Neural cell (in vitro differentiated cells): Measurements from ENCODE around the gene PHLDB2. TPM values are rescaled to one million over a fixed set of nuclear protein-coding genes. Genes with fewer than 3 reads are reported as not detected.

Experiments
- H2AFZ ChIP-seq: fragments of 200-600, 300-800 bp; sonication (generic), shearing (Covaris generic); 2 replicates; pipeline ENCODE4 v1.6.0; 2014; ENCODE audit warnings: low read depth, mild to moderate bottlenecking, antibody characterized with exemption, low read length, moderate library complexity
- H3F3A ChIP-seq: fragments of 200-600 bp; shearing (Covaris generic); 2 replicates; pipeline ENCODE4 v1.6.1; 2016; ENCODE audit warnings: mild to moderate bottlenecking, moderate library complexity, mixed read lengths, antibody characterized with exemption, low read length; ENCODE audit not compliant: insufficient read depth, poor library complexity, severe bottlenecking
- H3K27ac ChIP-seq: fragments of 200-600, 300-800 bp; sonication (generic), shearing (Covaris generic); 2 replicates; pipeline ENCODE4 v1.5.1; 2014; ENCODE audit warnings: mild to moderate bottlenecking, low read length, moderate library complexity
- H3K27me3 ChIP-seq: fragments of 300-800, 200-600 bp; sonication (generic), shearing (Covaris generic); 2 replicates; pipeline ENCODE4 v1.6.0; 2014; ENCODE audit warnings: mild to moderate bottlenecking, low read depth, low read length, moderate library complexity; ENCODE audit not compliant: insufficient read depth
- H3K36me3 ChIP-seq: fragments of 300-800, 200-600 bp; sonication (generic), shearing (Covaris generic); 2 replicates; pipeline ENCODE4 v1.5.1; 2014; ENCODE audit warnings: mild to moderate bottlenecking, antibody characterized with exemption, low read length, moderate library complexity; ENCODE audit not compliant: insufficient read depth
- H3K4me2 ChIP-seq: fragments of 300-800, 200-600 bp; sonication (generic), shearing (Covaris generic); 2 replicates; pipeline ENCODE4 v1.6.0; 2014; ENCODE audit warnings: mild to moderate bottlenecking, low read length
- H3K4me3 ChIP-seq: fragments of 300-800, 200-600 bp; sonication (generic), shearing (Covaris generic); 2 replicates; pipeline ENCODE4 v1.5.1; 2014; ENCODE audit warnings: mild to moderate bottlenecking, low read length, moderate library complexity
- H3K79me2 ChIP-seq: fragments of 200-600 bp; shearing (Covaris generic); replicated peaks from 2 replicates; pipeline ENCODE4 v1.6.0; 2014; ENCODE audit warnings: mild to moderate bottlenecking, low read length, moderate library complexity; ENCODE audit not compliant: insufficient read depth
- H3K9ac ChIP-seq: fragments of 300-800, 200-600 bp; sonication (generic), shearing (Covaris generic); 2 replicates; pipeline ENCODE4 v1.6.1; 2016; ENCODE audit warnings: mild to moderate bottlenecking, low read length, mixed read lengths
- H3K9me2 ChIP-seq: fragments of 200-600 bp; shearing (Covaris generic); 2 replicates; pipeline ENCODE4 v1.6.1; 2016; ENCODE audit warnings: mild to moderate bottlenecking, low read length, mixed read lengths; ENCODE audit not compliant: insufficient read depth
- H3K9me3 ChIP-seq: fragments of 200-600, 300-800 bp; sonication (generic), shearing (Covaris generic); 2 replicates; pipeline ENCODE4 v1.6.1; 2016; ENCODE audit warnings: mild to moderate bottlenecking, mixed run types, low read length, moderate library complexity, mixed read lengths
- H4K20me1 ChIP-seq: fragments of 200-600 bp; shearing (Covaris generic); 2 replicates; pipeline ENCODE4 v1.6.1; 2016; ENCODE audit warnings: mild to moderate bottlenecking, mixed run types; ENCODE audit not compliant: insufficient read depth
- EP300 ChIP-seq: fragments of 450-650 bp; conservative IDR thresholded peaks from 2 replicates; pipeline ENCODE4 v1.6.1; 2014; ENCODE audit warnings: antibody characterized with exemption, mild to moderate bottlenecking, moderate library complexity; ENCODE audit not compliant: poor library complexity, severe bottlenecking
- EZH2 ChIP-seq: fragments of 200-600, 300-800 bp; shearing (Covaris generic), sonication (generic); IDR thresholded peaks from 2 replicates; pipeline ENCODE4 v1.6.1; 2014; ENCODE audit warnings: antibody characterized with exemption, low read length, borderline replicate concordance, mild to moderate bottlenecking; ENCODE audit not compliant: insufficient read depth, poor library complexity, severe bottlenecking
- MXI1 ChIP-seq: fragments of 450-650 bp; conservative IDR thresholded peaks from 2 replicates; pipeline ENCODE4 v1.6.1; 2014; ENCODE audit warnings: antibody characterized with exemption, mild to moderate bottlenecking; ENCODE audit not compliant: poor library complexity, severe bottlenecking
- POLR2AphosphoS5 ChIP-seq: IDR thresholded peaks from 2 replicates; pipeline ENCODE4 v1.6.1; 2012
- RAD21 ChIP-seq: fragments of 450-650 bp; conservative IDR thresholded peaks from 2 replicates; pipeline ENCODE4 v1.6.1; 2014; ENCODE audit warnings: antibody characterized with exemption, mild to moderate bottlenecking, moderate library complexity
- SMC3 ChIP-seq: fragments of 450-650 bp; conservative IDR thresholded peaks from 2 replicates; pipeline ENCODE4 v1.6.1; 2014; ENCODE audit warnings: antibody characterized with exemption, mild to moderate bottlenecking, moderate library complexity; ENCODE audit not compliant: poor library complexity
- TAF1 ChIP-seq: IDR thresholded peaks from 2 replicates; pipeline ENCODE4 v1.6.1; 2012; ENCODE audit warnings: low read depth
- polyA plus RNA-seq: library from polyadenylated mRNA; depleted of rRNA; stranded (reverse); fragments of >200 nt; gene quantifications from 2 replicates; pipeline ENCODE4 v1.2.3, GENCODE V29; 2014
- TF ChIP-seq, protein P1 (sequence below): IDR thresholded peaks from 2 replicates; pipeline ENCODE4 v1.6.1; 2012; ENCODE audit warnings: borderline replicate concordance
- TF ChIP-seq, protein P2 (sequence below): fragments of 450-650 bp; IDR thresholded peaks from 2 replicates; pipeline ENCODE4 v1.5.1; 2014; ENCODE audit warnings: antibody characterized with exemption, mild to moderate bottlenecking, moderate library complexity; ENCODE audit not compliant: poor library complexity, severe bottlenecking

The PHLDB2 gene
- polyA plus RNA-seq, 1 donor from 2014 or later: 1.4 TPM

DNA sequence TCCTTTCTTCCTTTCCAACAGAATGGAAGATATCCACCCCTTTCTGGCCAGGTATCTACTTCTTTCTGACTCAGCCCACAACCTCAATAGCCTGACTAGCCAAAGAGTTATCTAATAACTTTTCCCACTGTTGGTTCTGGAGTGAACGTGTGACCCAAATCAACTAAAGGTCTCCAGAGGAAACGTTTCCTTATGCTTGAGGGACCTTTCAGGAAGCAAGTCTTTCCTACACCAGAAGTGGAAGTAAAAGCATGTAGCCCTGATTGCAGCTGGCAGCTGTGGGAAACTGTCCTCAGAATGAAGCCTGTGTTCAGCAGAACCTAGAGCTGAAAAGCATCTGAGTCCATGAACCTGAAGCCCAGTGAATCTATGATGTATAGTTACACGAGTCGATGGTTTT is 34.7 kb upstream of the PHLDB2 start:
- no peaks in the 10 kb centered on the region for H3K9me3 ChIP-seq
- no peaks in the 10 kb centered on the region for H3K27me3 ChIP-seq
- H3K9ac ChIP-seq: no peak overlapping the region
- H3F3A ChIP-seq: no peaks in the 10 kb centered on the region
- no peak overlapping the region for H3K4me3 ChIP-seq
- H3K36me3 ChIP-seq: no peaks in the 10 kb centered on the region
- no peak overlapping the region for H3K4me2 ChIP-seq
- H2AFZ ChIP-seq: no peak overlapping the region
- no peak for TF ChIP-seq SMC3
- no peak for TF ChIP-seq TAF1
- TF ChIP-seq RAD21: no peak
- TF ChIP-seq, protein P1, sequence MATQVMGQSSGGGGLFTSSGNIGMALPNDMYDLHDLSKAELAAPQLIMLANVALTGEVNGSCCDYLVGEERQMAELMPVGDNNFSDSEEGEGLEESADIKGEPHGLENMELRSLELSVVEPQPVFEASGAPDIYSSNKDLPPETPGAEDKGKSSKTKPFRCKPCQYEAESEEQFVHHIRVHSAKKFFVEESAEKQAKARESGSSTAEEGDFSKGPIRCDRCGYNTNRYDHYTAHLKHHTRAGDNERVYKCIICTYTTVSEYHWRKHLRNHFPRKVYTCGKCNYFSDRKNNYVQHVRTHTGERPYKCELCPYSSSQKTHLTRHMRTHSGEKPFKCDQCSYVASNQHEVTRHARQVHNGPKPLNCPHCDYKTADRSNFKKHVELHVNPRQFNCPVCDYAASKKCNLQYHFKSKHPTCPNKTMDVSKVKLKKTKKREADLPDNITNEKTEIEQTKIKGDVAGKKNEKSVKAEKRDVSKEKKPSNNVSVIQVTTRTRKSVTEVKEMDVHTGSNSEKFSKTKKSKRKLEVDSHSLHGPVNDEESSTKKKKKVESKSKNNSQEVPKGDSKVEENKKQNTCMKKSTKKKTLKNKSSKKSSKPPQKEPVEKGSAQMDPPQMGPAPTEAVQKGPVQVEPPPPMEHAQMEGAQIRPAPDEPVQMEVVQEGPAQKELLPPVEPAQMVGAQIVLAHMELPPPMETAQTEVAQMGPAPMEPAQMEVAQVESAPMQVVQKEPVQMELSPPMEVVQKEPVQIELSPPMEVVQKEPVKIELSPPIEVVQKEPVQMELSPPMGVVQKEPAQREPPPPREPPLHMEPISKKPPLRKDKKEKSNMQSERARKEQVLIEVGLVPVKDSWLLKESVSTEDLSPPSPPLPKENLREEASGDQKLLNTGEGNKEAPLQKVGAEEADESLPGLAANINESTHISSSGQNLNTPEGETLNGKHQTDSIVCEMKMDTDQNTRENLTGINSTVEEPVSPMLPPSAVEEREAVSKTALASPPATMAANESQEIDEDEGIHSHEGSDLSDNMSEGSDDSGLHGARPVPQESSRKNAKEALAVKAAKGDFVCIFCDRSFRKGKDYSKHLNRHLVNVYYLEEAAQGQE: no peak
- TF ChIP-seq MXI1: no peak
- TF ChIP-seq POLR2AphosphoS5: no peak
- no peak for TF ChIP-seq EP300
- TF ChIP-seq EZH2: no peak
- TF ChIP-seq, protein P2, sequence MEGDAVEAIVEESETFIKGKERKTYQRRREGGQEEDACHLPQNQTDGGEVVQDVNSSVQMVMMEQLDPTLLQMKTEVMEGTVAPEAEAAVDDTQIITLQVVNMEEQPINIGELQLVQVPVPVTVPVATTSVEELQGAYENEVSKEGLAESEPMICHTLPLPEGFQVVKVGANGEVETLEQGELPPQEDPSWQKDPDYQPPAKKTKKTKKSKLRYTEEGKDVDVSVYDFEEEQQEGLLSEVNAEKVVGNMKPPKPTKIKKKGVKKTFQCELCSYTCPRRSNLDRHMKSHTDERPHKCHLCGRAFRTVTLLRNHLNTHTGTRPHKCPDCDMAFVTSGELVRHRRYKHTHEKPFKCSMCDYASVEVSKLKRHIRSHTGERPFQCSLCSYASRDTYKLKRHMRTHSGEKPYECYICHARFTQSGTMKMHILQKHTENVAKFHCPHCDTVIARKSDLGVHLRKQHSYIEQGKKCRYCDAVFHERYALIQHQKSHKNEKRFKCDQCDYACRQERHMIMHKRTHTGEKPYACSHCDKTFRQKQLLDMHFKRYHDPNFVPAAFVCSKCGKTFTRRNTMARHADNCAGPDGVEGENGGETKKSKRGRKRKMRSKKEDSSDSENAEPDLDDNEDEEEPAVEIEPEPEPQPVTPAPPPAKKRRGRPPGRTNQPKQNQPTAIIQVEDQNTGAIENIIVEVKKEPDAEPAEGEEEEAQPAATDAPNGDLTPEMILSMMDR: no peak
- no peaks in the 10 kb centered on the region for H3K9me2 ChIP-seq
- H4K20me1 ChIP-seq: no peaks in the 10 kb centered on the region
- H3K79me2 ChIP-seq: no peaks in the 10 kb centered on the region
- H3K27ac ChIP-seq: no peak overlapping the region

DNA sequence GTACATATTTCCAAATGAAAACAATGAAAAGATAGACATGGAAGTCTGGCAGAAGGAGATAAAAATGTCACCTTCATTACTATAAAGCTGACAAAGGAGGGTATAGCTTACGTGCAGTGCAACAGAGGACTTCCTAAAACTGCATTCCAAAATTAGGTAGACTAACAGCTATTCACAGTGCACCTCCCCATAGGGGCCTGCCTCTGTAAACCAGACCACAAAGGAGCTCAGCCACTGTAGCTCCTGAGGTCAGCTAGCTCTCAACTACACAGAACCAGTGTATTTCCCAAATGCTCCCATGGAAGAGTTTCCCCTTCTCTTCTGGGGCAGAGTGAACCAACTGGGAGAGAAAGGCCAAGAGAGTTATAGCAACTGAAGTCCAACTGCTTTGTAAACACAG is 31.2 kb upstream of the PHLDB2 start:
- Histone ChIP-seq H3K4me3 (no peak overlapping the region), H3K79me2 (no peaks in the 10 kb centered on the region), H3K27ac (no peak overlapping the region), H3K9me3 (no peaks in the 10 kb centered on the region), H4K20me1 (no peaks in the 10 kb centered on the region), H3F3A (no peaks in the 10 kb centered on the region), H3K9me2 (no peaks in the 10 kb centered on the region), H3K9ac (no peak overlapping the region), H3K4me2 (no peak overlapping the region), H3K27me3 (no peaks in the 10 kb centered on the region), H2AFZ (no peak overlapping the region), H3K36me3 (no peaks in the 10 kb centered on the region)
- no peak for TF ChIP-seq EZH2
- TF ChIP-seq EP300: no peak
- TF ChIP-seq, protein P2: no peak
- TF ChIP-seq MXI1: no peak
- TF ChIP-seq TAF1: no peak
- TF ChIP-seq SMC3: no peak
- no peak for TF ChIP-seq RAD21
- TF ChIP-seq, protein P1: no peak
- no peak for TF ChIP-seq POLR2AphosphoS5
